Uterus (tissue), 4 donors: ENCODE measurements around the gene VSIR. TPM values are rescaled to one million over a fixed set of nuclear protein-coding genes. Genes with fewer than 3 reads are reported as not detected.

Source experiments
- DNase-seq, 2 donors: peaks; one replicate each; pipeline ENCODE4 v3.0.0-alpha.2; 2019 to 2020
- H3K27ac ChIP-seq, 2 donors: fragments of 200-600 bp; sonication (generic); 1 replicate in 1 of 2; 2 replicates in 1 of 2; pipeline ENCODE4 v1.5.1; 2016 to 2018
- H3K27me3 ChIP-seq, 2 donors: fragments of 200-600 bp; sonication (generic); one replicate each; pipeline ENCODE4 v1.5.1; 2018 to 2019; ENCODE audit warnings: control low read depth in 1 of 2
- H3K36me3 ChIP-seq, 2 donors: fragments of 200-600 bp; sonication (generic); one replicate each; pipeline ENCODE4 v1.5.1; 2019; ENCODE audit warnings: control low read depth in 1 of 2
- H3K4me1 ChIP-seq, 2 donors: fragments of 200-600 bp; sonication (generic); one replicate each; pipeline ENCODE4 v1.5.1; 2018 to 2019; ENCODE audit warnings: control low read depth in 1 of 2
- H3K4me3 ChIP-seq, 2 donors: fragments of 200-600 bp; sonication (generic); 1 replicate in 1 of 2; 2 replicates in 1 of 2; pipeline ENCODE4 v1.5.1; 2018 to 2019; ENCODE audit warnings: mild to moderate bottlenecking in 1 of 2
- H3K9me3 ChIP-seq, 2 donors: fragments of 200-600 bp; sonication (generic); one replicate each; pipeline ENCODE4 v1.5.1; 2019; ENCODE audit warnings: control low read depth in 1 of 2
- CTCF ChIP-seq, 4 experiments: fragments of 200-600 bp in 2 of 4; fragments of 450-650 bp in 2 of 4; sonication (generic) in 2 of 4; IDR thresholded peaks; one replicate each; pipeline ENCODE4 v1.5.1; 2016 to 2019; ENCODE audit warnings: antibody characterized with exemption in 4 of 4, mild to moderate bottlenecking in 2 of 4, moderate library complexity in 1 of 4
- POLR2A ChIP-seq, 2 donors: fragments of 450-650 bp; IDR thresholded peaks; one replicate each; pipeline ENCODE4 v1.6.1; 2016; ENCODE audit warnings: antibody characterized with exemption in 2 of 2, mild to moderate bottlenecking in 1 of 2, moderate library complexity in 1 of 2
- intact Hi-C: fragments of 100-400 bp; cut with DNase I; formaldehyde crosslinking; loops from one replicate; pipeline ENCODE4 v1.15.1; 2023; ENCODE audit warnings: low total_unique reads
- total RNA-seq, 4 donors: library from RNA; depleted of rRNA in 3 of 4; stranded (reverse); fragments of >200 nt in 3 of 4; gene quantifications; one replicate each; pipeline versions ENCODE4 v1.1.0 to v1.2.4, GENCODE V29; 2014 to 2023
- donor health status: DM: yes; HTN: yes; CAD: no.

The VSIR gene
- total RNA-seq, 4 donors from 2014 or later: 18.9 to 127 (median 36.7) TPM

GRCh38 chr10:71802715-71803488 is 29.6 kb upstream of the VSIR start:
- TF ChIP-seq CTCF (IDR thresholded peaks at IDR 0.05) (no peak), POLR2A (IDR thresholded peaks at IDR 0.05) (no peak)
- H3K9me3 ChIP-seq: no peaks in the 10 kb centered on the region
- intact Hi-C loops: no loop called here
- no peak overlapping the region for H3K4me3 ChIP-seq
- H3K4me1 ChIP-seq: no peaks in the 10 kb centered on the region
- no peaks in the 10 kb centered on the region for H3K27me3 ChIP-seq
- no peak overlapping the region for H3K27ac ChIP-seq
- no peaks in the 10 kb centered on the region for H3K36me3 ChIP-seq
- DNase-seq: peak in 1 of 2 donors; percentile 10

- no peak overlapping the region for H3K4me3 ChIP-seq
- H3K36me3 ChIP-seq: no peaks in the 10 kb centered on the region
- intact Hi-C loops: no loop called here
- H3K27ac ChIP-seq: no peak overlapping the region
- TF ChIP-seq POLR2A (IDR thresholded peaks at IDR 0.05) (no peak), CTCF (IDR thresholded peaks at IDR 0.05) (no peak)
- no peak for DNase-seq
- no peaks in the 10 kb centered on the region for H3K4me1 ChIP-seq
- H3K9me3 ChIP-seq: no peaks in the 10 kb centered on the region
- no peaks in the 10 kb centered on the region for H3K27me3 ChIP-seq
Observed at GRCh38 chr10:71802235-71802634, 28.9 kb upstream of the VSIR start.

GRCh38 chr10:71801361-71801760 is 28.0 kb upstream of the VSIR start:
- H3K4me1 ChIP-seq: no peaks in the 10 kb centered on the region
- no peak for DNase-seq
- no peak for TF ChIP-seq POLR2A (IDR thresholded peaks at IDR 0.05)
- TF ChIP-seq CTCF (IDR thresholded peaks at IDR 0.05): no peak
- no peak overlapping the region for H3K27ac ChIP-seq
- no peaks in the 10 kb centered on the region for H3K36me3 ChIP-seq
- H3K9me3 ChIP-seq: no peaks in the 10 kb centered on the region
- no peak overlapping the region for H3K4me3 ChIP-seq
- intact Hi-C loops: no loop called here
- H3K27me3 ChIP-seq: no peaks in the 10 kb centered on the region

- intact Hi-C loops: no loop called here
- H3K4me1 ChIP-seq: no peaks in the 10 kb centered on the region
- no peak for DNase-seq
- no peaks in the 10 kb centered on the region for H3K36me3 ChIP-seq
- no peaks in the 10 kb centered on the region for H3K9me3 ChIP-seq
- H3K4me3 ChIP-seq: no peak overlapping the region
- no peak overlapping the region for H3K27ac ChIP-seq
- H3K27me3 ChIP-seq: no peaks in the 10 kb centered on the region
- TF ChIP-seq CTCF (IDR thresholded peaks at IDR 0.05) (no peak), POLR2A (IDR thresholded peaks at IDR 0.05) (no peak)
Observed at GRCh38 chr10:71799608-71800453, 26.5 kb upstream of the VSIR start.

- H3K27me3 ChIP-seq: no peaks in the 10 kb centered on the region
- TF ChIP-seq POLR2A (IDR thresholded peaks at IDR 0.05): no peak
- TF ChIP-seq CTCF (IDR thresholded peaks at IDR 0.05): no peak
- no peaks in the 10 kb centered on the region for H3K4me1 ChIP-seq
- no peak for DNase-seq
- no peaks in the 10 kb centered on the region for H3K9me3 ChIP-seq
- intact Hi-C loops: no loop called here
- H3K27ac ChIP-seq: no peak overlapping the region
- H3K36me3 ChIP-seq: no peaks in the 10 kb centered on the region
- H3K4me3 ChIP-seq: no peak overlapping the region
Observed at GRCh38 chr10:71799112-71799511, 25.8 kb upstream of the VSIR start.
